ENCODE measurements around the gene RASA4B.
A peak's percentile ranks its signal among the peaks of the same experiment; 100 is the strongest.
"Not testable (repeated sequence)": the region's sequence is repeated elsewhere in the genome, so short reads cannot be mapped to it uniquely, and the experiment has no call there.

The RASA4B gene

GRCh38 chr7:102484317-102484716 lies 33.3 kb downstream of the RASA4B start:
- POLR2A ChIA-PET (ENCODE audit: low non-redundant PET); DNase-seq (ENCODE audit: low spot score); H3K27ac ChIP-seq; CTCF ChIA-PET: not testable (repeated sequence)

GRCh38 chr7:102481962-102482361 lies 35.6 kb downstream of the RASA4B start:
- DNase-seq (ENCODE audit: low spot score); H3K27ac ChIP-seq; POLR2A ChIA-PET (ENCODE audit: low non-redundant PET); CTCF ChIA-PET: not testable (repeated sequence)

GRCh38 chr7:102479982-102480637 lies 37.5 kb downstream of the RASA4B start:
- DNase-seq (ENCODE audit: low spot score); POLR2A ChIA-PET (ENCODE audit: low non-redundant PET); H3K27ac ChIP-seq; CTCF ChIA-PET: not testable (repeated sequence)
- TF ChIP-seq CTCF (conservative IDR thresholded peaks at IDR 0.05; ENCODE audit: low read depth): peak; percentile 84

- POLR2A ChIA-PET (ENCODE audit: low non-redundant PET); H3K27ac ChIP-seq; CTCF ChIA-PET; DNase-seq (ENCODE audit: low spot score): not testable (repeated sequence)
These were observed 38.4 kb downstream of the RASA4B start for GRCh38 chr7:102479209-102479584.

GRCh38 chr7:102478314-102479208 lies 39.0 kb downstream of the RASA4B start, which contains the start of gene POLR2J:
Gene POLR2J, minus strand, starts transcription at chr7:102478922. Its CDS starts 62 bp downstream, at chr7:102478860.
- POLR2A ChIA-PET (ENCODE audit: low non-redundant PET); CTCF ChIA-PET; DNase-seq (ENCODE audit: low spot score): not testable (repeated sequence)
- peak within 1 kb of the TSS; percentile 54 for H3K27ac ChIP-seq
- TF ChIP-seq CTCF (conservative IDR thresholded peaks at IDR 0.05; ENCODE audit: low read depth): peak; percentile 49

- POLR2A ChIA-PET (ENCODE audit: low non-redundant PET); DNase-seq (ENCODE audit: low spot score); CTCF ChIA-PET; H3K27ac ChIP-seq: not testable (repeated sequence)
These were observed 42.7 kb downstream of the RASA4B start for GRCh38 chr7:102474736-102475435.

GRCh38 chr7:102474116-102474515 lies 43.5 kb downstream of the RASA4B start:
- POLR2A ChIA-PET (ENCODE audit: low non-redundant PET); DNase-seq (ENCODE audit: low spot score); CTCF ChIA-PET; H3K27ac ChIP-seq: not testable (repeated sequence)

GRCh38 chr7:102473271-102473991 lies 44.1 kb downstream of the RASA4B start:
- no peak for TF ChIP-seq CTCF (conservative IDR thresholded peaks at IDR 0.05; ENCODE audit: low read depth)
- CTCF ChIA-PET: no interaction called here
- peak overlapping the region; percentile 28 for H3K27ac ChIP-seq
- DNase-seq (ENCODE audit: low spot score): no peak
- POLR2A ChIA-PET (ENCODE audit: low non-redundant PET): no interaction called here

Data from RWPE1 (cell line).